HEK293 (cell line): ENCODE results near the gene PPM1L.

Source experiments
- CTCF ChIA-PET: fragments of 350-600 bp; formaldehyde crosslinking; extraction: SDS; loops from one replicate; lab custom pipeline; 2021; ENCODE audit warnings: antibody characterized with exemption; lab: Yijun Ruan, JAX
- POLR2A ChIA-PET: fragments of 300-600 bp; formaldehyde crosslinking; extraction: SDS; loops from one replicate; lab custom pipeline; 2020; ENCODE audit warnings: antibody characterized with exemption, inconsistent platforms; lab: Yijun Ruan, JAX
- H3K27ac ChIP-seq: fragments of 200-500 bp; sonication (Bioruptor generic); 2 replicates; pipeline ENCODE4 v1.5.1; 2014; ENCODE audit warnings: low read depth, low read length, control low read depth, inconsistent platforms; ENCODE audit errors: extremely low read depth
- H3K36me3 ChIP-seq, 2 experiments: fragments of 200-500 bp in 1 of 2; sonication (Bioruptor generic) in 1 of 2; 1 replicate in 1 of 2; 2 replicates in 1 of 2; pipeline ENCODE4 v1.5.1; 2014 to 2017; ENCODE audit warnings: inconsistent platforms in 2 of 2, low read length in 2 of 2; ENCODE audit not compliant: control insufficient read depth in 2 of 2, insufficient read depth in 1 of 2
- H3K4me1 ChIP-seq: fragments of 200-500 bp; sonication (Bioruptor generic); 2 replicates; pipeline ENCODE4 v1.5.1; 2014; ENCODE audit warnings: mild to moderate bottlenecking, low read length, inconsistent platforms; ENCODE audit not compliant: control insufficient read depth, insufficient read depth
- H3K4me3 ChIP-seq: 2 replicates; pipeline ENCODE4 v1.5.1; 2011; ENCODE audit warnings: low read depth, mild to moderate bottlenecking, control low read depth, low read length, moderate library complexity
- H3K9me3 ChIP-seq: fragments of 200-500 bp; sonication (Bioruptor generic); 2 replicates; pipeline ENCODE4 v1.5.1; 2014; ENCODE audit warnings: low read depth, low read length, inconsistent platforms; ENCODE audit not compliant: control insufficient read depth, insufficient read depth
- BCL11A ChIP-seq: fragments of 450-650 bp; formaldehyde crosslinking; IDR thresholded peaks from 2 replicates; pipeline ENCODE4 v1.5.1; 2016; ENCODE audit warnings: low read depth, missing biosample characterization, missing genetic modification characterization
- BCL11B ChIP-seq: fragments of 450-650 bp; formaldehyde crosslinking; IDR thresholded peaks from 2 replicates; pipeline ENCODE4 v1.5.1; 2016; ENCODE audit warnings: low read depth, missing biosample characterization, missing genetic modification characterization
- GLI4 ChIP-seq: fragments of 450-650 bp; formaldehyde crosslinking; IDR thresholded peaks from 2 replicates; pipeline ENCODE4 v1.5.1; 2016; ENCODE audit warnings: missing biosample characterization, missing genetic modification characterization
- SCRT2 ChIP-seq: fragments of 450-650 bp; formaldehyde crosslinking; IDR thresholded peaks from 2 replicates; pipeline ENCODE4 v1.5.1; 2016; ENCODE audit warnings: missing biosample characterization, missing genetic modification characterization
- SP7 ChIP-seq: fragments of 450-650 bp; formaldehyde crosslinking; IDR thresholded peaks from 2 replicates; pipeline ENCODE4 v1.5.1; 2016; ENCODE audit warnings: missing biosample characterization, missing genetic modification characterization
- ZNF112 ChIP-seq: fragments of 450-650 bp; formaldehyde crosslinking; IDR thresholded peaks from 2 replicates; pipeline ENCODE4 v1.5.0; 2017; ENCODE audit warnings: missing biosample characterization, missing genetic modification characterization
- ZNF155 ChIP-seq: fragments of 450-650 bp; formaldehyde crosslinking; IDR thresholded peaks from 2 replicates; pipeline ENCODE4 v1.5.1; 2016; ENCODE audit warnings: missing biosample characterization, missing genetic modification characterization
- ZNF19 ChIP-seq: fragments of 450-650 bp; formaldehyde crosslinking; IDR thresholded peaks from 2 replicates; pipeline ENCODE4; 2016; ENCODE audit warnings: missing biosample characterization, missing genetic modification characterization, low read depth
- ZNF335 ChIP-seq: fragments of 450-650 bp; formaldehyde crosslinking; conservative IDR thresholded peaks from 2 replicates; pipeline ENCODE4 v1.5.1; 2016; ENCODE audit warnings: missing biosample characterization, missing genetic modification characterization
- ZNF473 ChIP-seq: fragments of 450-650 bp; formaldehyde crosslinking; IDR thresholded peaks from 2 replicates; pipeline ENCODE4 v1.5.1; 2017; ENCODE audit warnings: missing biosample characterization, missing genetic modification characterization
- ZNF510 ChIP-seq: fragments of 450-650 bp; formaldehyde crosslinking; IDR thresholded peaks from 2 replicates; pipeline ENCODE4 v1.5.1; 2018; ENCODE audit warnings: mild to moderate bottlenecking, missing genetic modification characterization, missing biosample characterization; ENCODE audit not compliant: insufficient replicate concordance
- ZNF555 ChIP-seq: fragments of 450-650 bp; formaldehyde crosslinking; conservative IDR thresholded peaks from 2 replicates; pipeline ENCODE4 v1.5.1; 2017; ENCODE audit warnings: missing biosample characterization, mild to moderate bottlenecking, missing genetic modification characterization, inconsistent platforms
- ZNF660 ChIP-seq: fragments of 450-650 bp; IDR thresholded peaks from 2 replicates; pipeline ENCODE4 v1.5.1; 2018; ENCODE audit warnings: missing biosample characterization, mild to moderate bottlenecking, missing genetic modification characterization
- ZNF792 ChIP-seq: fragments of 450-650 bp; formaldehyde crosslinking; IDR thresholded peaks from 2 replicates; pipeline ENCODE4 v1.5.1; 2016; ENCODE audit warnings: missing biosample characterization, missing genetic modification characterization
- TF ChIP-seq, protein P1 (sequence below): fragments of 450-650 bp; formaldehyde crosslinking; IDR thresholded peaks from 2 replicates; pipeline ENCODE4 v1.5.1; 2017; ENCODE audit warnings: missing biosample characterization, missing genetic modification characterization
- TF ChIP-seq, protein P2 (sequence below): fragments of 450-650 bp; formaldehyde crosslinking; IDR thresholded peaks from 2 replicates; pipeline ENCODE4 v1.5.1; 2017; ENCODE audit warnings: missing biosample characterization, missing genetic modification characterization
- TF ChIP-seq, protein P3 (sequence below): fragments of 450-650 bp; formaldehyde crosslinking; IDR thresholded peaks from 2 replicates; pipeline ENCODE4 v1.5.0; 2017; ENCODE audit warnings: missing biosample characterization, missing genetic modification characterization, borderline replicate concordance
- TF ChIP-seq, protein P4 (sequence below): fragments of 450-650 bp; formaldehyde crosslinking; IDR thresholded peaks from 2 replicates; pipeline ENCODE4 v1.5.1; 2017; ENCODE audit warnings: missing biosample characterization, mild to moderate bottlenecking, missing genetic modification characterization, moderate library complexity
- TF ChIP-seq, protein P5 (sequence below): fragments of 450-650 bp; formaldehyde crosslinking; IDR thresholded peaks from 2 replicates; pipeline ENCODE4 v1.5.1; 2016; ENCODE audit warnings: missing biosample characterization, missing genetic modification characterization

Gene PPM1L

DNA sequence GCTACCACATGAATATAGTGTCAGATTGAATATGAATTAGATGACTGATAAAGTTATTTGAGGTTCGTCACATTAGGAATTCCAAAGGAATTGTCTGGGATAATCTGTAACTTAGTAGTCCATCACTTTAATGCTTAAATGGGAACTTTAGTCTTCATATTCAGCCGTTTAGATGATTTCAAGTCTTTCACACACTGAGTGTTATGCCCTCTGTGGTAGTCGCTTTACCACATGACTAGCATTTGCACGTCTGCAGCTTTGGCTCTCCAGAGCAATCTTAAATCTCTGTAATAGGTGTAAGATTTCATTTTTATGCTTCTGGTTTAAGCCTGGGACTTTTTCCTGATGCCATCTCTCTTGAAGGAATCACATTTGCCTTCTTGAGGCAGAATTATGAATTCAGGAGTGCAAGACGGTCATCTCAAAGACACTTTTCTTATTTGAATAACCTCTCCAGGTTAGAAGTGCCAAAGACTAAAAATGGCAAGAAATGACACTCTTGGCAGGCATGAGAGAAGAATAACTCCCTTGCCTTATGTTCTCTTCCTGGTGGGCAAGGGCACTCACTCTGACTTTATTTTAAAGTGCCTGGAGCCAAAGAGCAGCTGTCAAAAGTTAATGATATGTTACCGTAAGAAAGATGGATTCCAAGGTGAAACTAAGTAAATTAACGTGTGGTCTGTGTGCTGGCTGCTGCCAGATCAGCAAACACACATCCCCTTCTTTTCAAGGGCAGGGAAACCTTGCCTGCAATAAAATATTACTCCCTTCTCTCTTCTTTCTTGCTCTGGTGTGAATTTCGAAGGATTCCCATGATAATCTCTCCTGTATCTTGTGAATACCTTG lies 195.8 kb downstream of the PPM1L start:
- Histone ChIP-seq H3K9me3 (no peaks in the 10 kb centered on the region), H3K4me1 (no peaks in the 10 kb centered on the region; the same call in none of the 2 replicates), H3K36me3 (no peaks in the 10 kb centered on the region), H3K4me3 (no peak overlapping the region), H3K27ac (no peak overlapping the region)
- ChIA-PET POLR2A (no interaction called here), CTCF (interaction anchor here (0.7 kb wide), 1 partner anchor 482 kb away, joined by 4 read pairs; no protein-coding TSS in a partner anchor)
- TF ChIP-seq, protein P1, sequence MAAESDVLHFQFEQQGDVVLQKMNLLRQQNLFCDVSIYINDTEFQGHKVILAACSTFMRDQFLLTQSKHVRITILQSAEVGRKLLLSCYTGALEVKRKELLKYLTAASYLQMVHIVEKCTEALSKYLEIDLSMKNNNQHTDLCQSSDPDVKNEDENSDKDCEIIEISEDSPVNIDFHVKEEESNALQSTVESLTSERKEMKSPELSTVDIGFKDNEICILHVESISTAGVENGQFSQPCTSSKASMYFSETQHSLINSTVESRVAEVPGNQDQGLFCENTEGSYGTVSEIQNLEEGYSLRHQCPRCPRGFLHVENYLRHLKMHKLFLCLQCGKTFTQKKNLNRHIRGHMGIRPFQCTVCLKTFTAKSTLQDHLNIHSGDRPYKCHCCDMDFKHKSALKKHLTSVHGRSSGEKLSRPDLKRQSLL (tag by site-specific recombination), result no peak
- TF ChIP-seq BCL11A (tag by site-specific recombination), result no peak
- no peak for TF ChIP-seq ZNF792
- no peak for TF ChIP-seq ZNF112 (tag by site-specific recombination)
- peak; percentile 66 for TF ChIP-seq SP7 (tag by site-specific recombination)

DNA sequence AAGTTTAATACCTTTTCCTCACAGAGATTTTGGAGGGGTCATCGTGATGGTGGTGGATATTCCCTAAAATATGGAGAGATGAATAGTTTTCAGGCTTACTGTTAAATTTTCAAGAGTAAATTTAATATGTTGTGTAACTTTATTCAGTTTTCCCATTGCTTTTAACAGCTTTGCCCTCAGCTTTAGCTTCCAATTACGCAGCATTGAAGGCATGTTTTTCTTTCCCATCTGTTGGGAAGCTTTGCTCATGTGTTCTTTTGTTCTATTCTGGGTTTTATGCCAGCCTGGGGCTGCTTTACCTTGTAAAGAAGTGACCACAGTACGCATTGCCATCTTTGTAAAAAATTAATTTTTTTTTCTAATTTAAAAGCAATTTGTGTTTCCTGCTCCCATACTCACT lies 197.7 kb downstream of the PPM1L start:
- no peak for TF ChIP-seq SCRT2 (tag by site-specific recombination)
- TF ChIP-seq ZNF155 (tag by site-specific recombination), result no peak
- TF ChIP-seq ZNF510 (tag by site-specific recombination), result no peak
- TF ChIP-seq, protein P2, sequence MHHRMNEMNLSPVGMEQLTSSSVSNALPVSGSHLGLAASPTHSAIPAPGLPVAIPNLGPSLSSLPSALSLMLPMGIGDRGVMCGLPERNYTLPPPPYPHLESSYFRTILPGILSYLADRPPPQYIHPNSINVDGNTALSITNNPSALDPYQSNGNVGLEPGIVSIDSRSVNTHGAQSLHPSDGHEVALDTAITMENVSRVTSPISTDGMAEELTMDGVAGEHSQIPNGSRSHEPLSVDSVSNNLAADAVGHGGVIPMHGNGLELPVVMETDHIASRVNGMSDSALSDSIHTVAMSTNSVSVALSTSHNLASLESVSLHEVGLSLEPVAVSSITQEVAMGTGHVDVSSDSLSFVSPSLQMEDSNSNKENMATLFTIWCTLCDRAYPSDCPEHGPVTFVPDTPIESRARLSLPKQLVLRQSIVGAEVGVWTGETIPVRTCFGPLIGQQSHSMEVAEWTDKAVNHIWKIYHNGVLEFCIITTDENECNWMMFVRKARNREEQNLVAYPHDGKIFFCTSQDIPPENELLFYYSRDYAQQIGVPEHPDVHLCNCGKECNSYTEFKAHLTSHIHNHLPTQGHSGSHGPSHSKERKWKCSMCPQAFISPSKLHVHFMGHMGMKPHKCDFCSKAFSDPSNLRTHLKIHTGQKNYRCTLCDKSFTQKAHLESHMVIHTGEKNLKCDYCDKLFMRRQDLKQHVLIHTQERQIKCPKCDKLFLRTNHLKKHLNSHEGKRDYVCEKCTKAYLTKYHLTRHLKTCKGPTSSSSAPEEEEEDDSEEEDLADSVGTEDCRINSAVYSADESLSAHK, result no peak
- no peak for TF ChIP-seq ZNF660 (tag by site-specific recombination)
- TF ChIP-seq, protein P3, sequence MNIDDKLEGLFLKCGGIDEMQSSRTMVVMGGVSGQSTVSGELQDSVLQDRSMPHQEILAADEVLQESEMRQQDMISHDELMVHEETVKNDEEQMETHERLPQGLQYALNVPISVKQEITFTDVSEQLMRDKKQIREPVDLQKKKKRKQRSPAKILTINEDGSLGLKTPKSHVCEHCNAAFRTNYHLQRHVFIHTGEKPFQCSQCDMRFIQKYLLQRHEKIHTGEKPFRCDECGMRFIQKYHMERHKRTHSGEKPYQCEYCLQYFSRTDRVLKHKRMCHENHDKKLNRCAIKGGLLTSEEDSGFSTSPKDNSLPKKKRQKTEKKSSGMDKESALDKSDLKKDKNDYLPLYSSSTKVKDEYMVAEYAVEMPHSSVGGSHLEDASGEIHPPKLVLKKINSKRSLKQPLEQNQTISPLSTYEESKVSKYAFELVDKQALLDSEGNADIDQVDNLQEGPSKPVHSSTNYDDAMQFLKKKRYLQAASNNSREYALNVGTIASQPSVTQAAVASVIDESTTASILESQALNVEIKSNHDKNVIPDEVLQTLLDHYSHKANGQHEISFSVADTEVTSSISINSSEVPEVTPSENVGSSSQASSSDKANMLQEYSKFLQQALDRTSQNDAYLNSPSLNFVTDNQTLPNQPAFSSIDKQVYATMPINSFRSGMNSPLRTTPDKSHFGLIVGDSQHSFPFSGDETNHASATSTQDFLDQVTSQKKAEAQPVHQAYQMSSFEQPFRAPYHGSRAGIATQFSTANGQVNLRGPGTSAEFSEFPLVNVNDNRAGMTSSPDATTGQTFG, result no peak
- TF ChIP-seq ZNF555 (tag by site-specific recombination), result no peak
- no peak for TF ChIP-seq BCL11B (tag by site-specific recombination)
- no peak for TF ChIP-seq GLI4 (tag by site-specific recombination)
- Histone ChIP-seq H3K4me1 (no peaks in the 10 kb centered on the region; the same call in none of the 2 replicates), H3K27ac (no peak overlapping the region), H3K4me3 (no peak overlapping the region), H3K36me3 (no peaks in the 10 kb centered on the region), H3K9me3 (no peaks in the 10 kb centered on the region)
- POLR2A ChIA-PET, result no interaction called here
- CTCF ChIA-PET, result no interaction called here

DNA sequence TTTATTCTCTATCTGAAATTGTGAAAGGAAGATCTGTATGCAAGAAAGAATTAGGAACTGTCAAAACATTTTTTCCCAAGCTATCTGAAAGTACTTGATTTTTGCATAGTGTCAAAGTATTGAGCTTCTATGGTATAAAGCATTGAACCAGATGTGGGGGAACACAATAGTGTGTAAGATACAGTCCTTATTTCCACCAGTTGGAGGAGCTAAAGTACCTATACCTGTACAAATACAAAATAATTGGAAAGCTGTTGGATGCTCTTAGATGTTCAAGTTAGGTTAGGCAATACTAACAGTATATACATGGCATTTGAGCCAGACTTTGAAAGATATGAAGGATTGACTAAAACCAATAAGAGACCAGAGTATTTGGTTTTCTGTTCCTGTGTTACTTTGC lies 200.8 kb downstream of the PPM1L start:
- CTCF ChIA-PET, result interaction anchor here (0.6 to 1.5 kb wide), 6 partner anchors 13 to 451 kb away, joined by 3 to 5 read pairs (median 4); no protein-coding TSS in a partner anchor
- no peaks in the 10 kb centered on the region for H3K36me3 ChIP-seq
- no peaks in the 10 kb centered on the region for H3K9me3 ChIP-seq
- H3K27ac ChIP-seq, result no peak overlapping the region
- H3K4me1 ChIP-seq, result no peaks in the 10 kb centered on the region; the same call in none of the 2 replicates
- H3K4me3 ChIP-seq, result no peak overlapping the region
- POLR2A ChIA-PET, result no interaction called here
- TF ChIP-seq ZNF473 (tag by site-specific recombination) (no peak), SP7 (tag by site-specific recombination) (no peak), ZNF335 (tag by site-specific recombination) (no peak), ZNF19 (tag by site-specific recombination) (no peak)
- TF ChIP-seq, protein P4, sequence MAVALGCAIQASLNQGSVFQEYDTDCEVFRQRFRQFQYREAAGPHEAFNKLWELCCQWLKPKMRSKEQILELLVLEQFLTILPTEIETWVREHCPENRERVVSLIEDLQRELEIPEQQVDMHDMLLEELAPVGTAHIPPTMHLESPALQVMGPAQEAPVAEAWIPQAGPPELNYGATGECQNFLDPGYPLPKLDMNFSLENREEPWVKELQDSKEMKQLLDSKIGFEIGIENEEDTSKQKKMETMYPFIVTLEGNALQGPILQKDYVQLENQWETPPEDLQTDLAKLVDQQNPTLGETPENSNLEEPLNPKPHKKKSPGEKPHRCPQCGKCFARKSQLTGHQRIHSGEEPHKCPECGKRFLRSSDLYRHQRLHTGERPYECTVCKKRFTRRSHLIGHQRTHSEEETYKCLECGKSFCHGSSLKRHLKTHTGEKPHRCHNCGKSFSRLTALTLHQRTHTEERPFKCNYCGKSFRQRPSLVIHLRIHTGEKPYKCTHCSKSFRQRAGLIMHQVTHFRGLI (tag by site-specific recombination), result no peak
- TF ChIP-seq, protein P5, sequence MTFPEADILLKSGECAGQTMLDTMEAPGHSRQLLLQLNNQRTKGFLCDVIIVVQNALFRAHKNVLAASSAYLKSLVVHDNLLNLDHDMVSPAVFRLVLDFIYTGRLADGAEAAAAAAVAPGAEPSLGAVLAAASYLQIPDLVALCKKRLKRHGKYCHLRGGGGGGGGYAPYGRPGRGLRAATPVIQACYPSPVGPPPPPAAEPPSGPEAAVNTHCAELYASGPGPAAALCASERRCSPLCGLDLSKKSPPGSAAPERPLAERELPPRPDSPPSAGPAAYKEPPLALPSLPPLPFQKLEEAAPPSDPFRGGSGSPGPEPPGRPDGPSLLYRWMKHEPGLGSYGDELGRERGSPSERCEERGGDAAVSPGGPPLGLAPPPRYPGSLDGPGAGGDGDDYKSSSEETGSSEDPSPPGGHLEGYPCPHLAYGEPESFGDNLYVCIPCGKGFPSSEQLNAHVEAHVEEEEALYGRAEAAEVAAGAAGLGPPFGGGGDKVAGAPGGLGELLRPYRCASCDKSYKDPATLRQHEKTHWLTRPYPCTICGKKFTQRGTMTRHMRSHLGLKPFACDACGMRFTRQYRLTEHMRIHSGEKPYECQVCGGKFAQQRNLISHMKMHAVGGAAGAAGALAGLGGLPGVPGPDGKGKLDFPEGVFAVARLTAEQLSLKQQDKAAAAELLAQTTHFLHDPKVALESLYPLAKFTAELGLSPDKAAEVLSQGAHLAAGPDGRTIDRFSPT, result no peak
